Endodermal cell (in vitro differentiated cells): ENCODE results near the gene COL4A2. TPM values are rescaled to one million over a fixed set of nuclear protein-coding genes. Genes with fewer than 3 reads are reported as not detected.

ENCODE experiments used
- DNase-seq: peaks from one replicate; pipeline ENCODE4 v3.0.0-alpha.2; 2017
- H3K27ac ChIP-seq: 2 replicates; pipeline ENCODE4 v1.5.1; 2013; ENCODE audit warnings: mild to moderate bottlenecking, low read depth, low read length, moderate library complexity
- H3K27me3 ChIP-seq: 2 replicates; pipeline ENCODE4 v1.6.1; 2013; ENCODE audit warnings: mild to moderate bottlenecking, low read length, moderate library complexity; ENCODE audit not compliant: insufficient read depth, control insufficient read depth, poor library complexity, severe bottlenecking
- H3K36me3 ChIP-seq: 2 replicates; pipeline ENCODE4 v1.7.0; 2013; ENCODE audit warnings: mild to moderate bottlenecking, low read length, moderate library complexity; ENCODE audit not compliant: control insufficient read depth, insufficient read depth
- H3K4me1 ChIP-seq: one replicate; pipeline ENCODE4 v1.7.0; 2013; ENCODE audit warnings: low read length; ENCODE audit not compliant: control insufficient read depth, insufficient read depth
- H3K4me3 ChIP-seq: 2 replicates; pipeline ENCODE4 v1.5.1; 2013; ENCODE audit warnings: mild to moderate bottlenecking, low read length, moderate library complexity
- H3K9ac ChIP-seq: 2 replicates; pipeline ENCODE4 v1.6.1; 2013; ENCODE audit warnings: mild to moderate bottlenecking, low read length, moderate library complexity; ENCODE audit not compliant: poor library complexity, severe bottlenecking; ENCODE audit errors: extremely low read depth
- H3K9me3 ChIP-seq: 2 replicates; pipeline ENCODE4 v1.6.1; 2013; ENCODE audit warnings: mild to moderate bottlenecking, low read length, moderate library complexity; ENCODE audit not compliant: control insufficient read depth
- H3K27ac Mint-ChIP-seq: 2 replicates; pipeline ENCODE4 v1.8.0; 2020; ENCODE audit warnings: mixed read lengths
- H3K27me3 Mint-ChIP-seq: 2 replicates; pipeline ENCODE4 v1.8.0; 2021; ENCODE audit warnings: mild to moderate bottlenecking, mixed read lengths; ENCODE audit not compliant: insufficient read depth
- H3K36me3 Mint-ChIP-seq: 2 replicates; pipeline ENCODE4 v1.8.0; 2020; ENCODE audit warnings: low read depth, mixed read lengths
- H3K4me1 Mint-ChIP-seq: 2 replicates; pipeline ENCODE4 v1.8.0; 2020; ENCODE audit warnings: mixed read lengths
- H3K4me3 Mint-ChIP-seq: 2 replicates; pipeline ENCODE4 v1.8.0; 2020; ENCODE audit warnings: mild to moderate bottlenecking, moderate library complexity, mixed read lengths
- H3K9me3 Mint-ChIP-seq: 2 replicates; pipeline ENCODE4 v1.8.0; 2020; ENCODE audit warnings: mild to moderate bottlenecking, mixed read lengths
- WGBS, 2 experiments: methylation state at CpG; one replicate each; pipeline versions ENCODE4 v1.1.5 to v1.1.7; 2013; ENCODE audit warnings: missing lambda C conversion rate in 2 of 2, mixed read lengths in 1 of 2; ENCODE audit not compliant: insufficient coverage in 1 of 2, insufficient read length in 1 of 2; 5-methylcytosine and 5-hydroxymethylcytosine counted together
- total RNA-seq, 2 donors: library from RNA; stranded (reverse); fragmentation: NEBNext Ultra II Directional in 1 of 2; extraction: Animal tissue kit (Norgen Biotek cat#: 25700) in 1 of 2; gene quantifications; 2 replicates in 1 of 2; 3 replicates in 1 of 2; pipeline ENCODE4 v1.2.1, GENCODE V29; 2021
- TF ChIP-seq, protein P1 (sequence below): fragments of 200-600 bp; sonication (generic); conservative IDR thresholded peaks from 2 replicates; pipeline ENCODE4 v1.5.0; 2021; ENCODE audit warnings: antibody characterized with exemption, mild to moderate bottlenecking

Gene COL4A2
- total RNA-seq, 2 donors from 2014 or later: 388 to 398 TPM

DNA sequence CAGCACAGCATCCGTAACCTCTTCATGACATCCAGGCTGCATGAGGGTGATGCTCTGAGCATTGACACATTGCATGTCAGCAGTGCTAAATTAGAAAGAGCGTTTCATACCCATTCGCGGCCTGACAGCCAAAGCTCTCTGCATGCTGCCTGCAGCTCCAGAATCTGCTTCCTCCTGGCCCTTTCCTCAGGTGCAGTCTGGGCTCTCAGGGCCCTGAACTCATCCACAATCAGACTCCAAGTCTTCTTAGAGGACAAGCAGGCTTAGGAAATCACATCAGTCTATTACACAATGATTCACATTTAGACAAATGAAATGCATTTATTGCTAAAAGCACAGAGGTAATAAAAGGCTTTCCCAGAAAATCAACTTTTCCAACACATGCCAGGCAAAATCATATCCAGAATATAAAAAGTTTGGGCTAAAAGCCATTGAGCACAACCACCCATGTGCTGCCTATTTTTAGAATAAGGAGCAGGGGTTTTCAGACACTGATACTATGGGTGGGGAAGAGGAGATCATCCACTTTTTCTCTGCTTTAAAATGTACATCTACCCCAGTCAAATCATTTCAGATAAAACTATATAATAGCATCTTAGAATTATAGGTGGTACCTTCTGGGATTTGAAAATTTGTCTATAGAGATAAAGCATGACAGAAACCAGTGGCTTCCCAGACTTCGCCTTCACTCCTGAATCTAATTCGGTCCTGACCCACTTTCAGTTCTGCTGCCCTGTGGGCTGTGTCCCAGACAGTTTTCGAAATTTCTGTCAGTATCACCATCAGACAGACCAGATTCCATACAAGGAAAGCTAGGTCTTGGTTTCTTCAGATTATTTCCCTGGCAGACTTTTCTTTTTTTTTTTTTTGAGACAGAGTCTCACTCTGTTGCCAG lies 109.3 kb downstream of the COL4A2 start:
- Histone ChIP-seq H3K27me3 (no peaks in the 10 kb centered on the region), H3K9ac (no peak overlapping the region), H3K36me3 (peaks cover 78% of the 10 kb centered on the region), H3K9me3 (no peaks in the 10 kb centered on the region), H3K27ac (no peak overlapping the region), H3K4me3 (no peak overlapping the region), H3K4me1 (peaks cover 14% of the 10 kb centered on the region)
- Mint-ChIP-seq H3K27me3 (no peaks in the 10 kb centered on the region), H3K4me3 (no peak overlapping the region), H3K36me3 (peaks cover 55% of the 10 kb centered on the region), H3K4me1 (peaks cover 34% of the 10 kb centered on the region), H3K9me3 (no peaks in the 10 kb centered on the region), H3K27ac (peak overlapping the region; percentile 6)
- no peak for DNase-seq
- WGBS, 2 experiments: 92 to 99% methylated on average over 7 of the region's 7 CpGs
- TF ChIP-seq, protein P1, sequence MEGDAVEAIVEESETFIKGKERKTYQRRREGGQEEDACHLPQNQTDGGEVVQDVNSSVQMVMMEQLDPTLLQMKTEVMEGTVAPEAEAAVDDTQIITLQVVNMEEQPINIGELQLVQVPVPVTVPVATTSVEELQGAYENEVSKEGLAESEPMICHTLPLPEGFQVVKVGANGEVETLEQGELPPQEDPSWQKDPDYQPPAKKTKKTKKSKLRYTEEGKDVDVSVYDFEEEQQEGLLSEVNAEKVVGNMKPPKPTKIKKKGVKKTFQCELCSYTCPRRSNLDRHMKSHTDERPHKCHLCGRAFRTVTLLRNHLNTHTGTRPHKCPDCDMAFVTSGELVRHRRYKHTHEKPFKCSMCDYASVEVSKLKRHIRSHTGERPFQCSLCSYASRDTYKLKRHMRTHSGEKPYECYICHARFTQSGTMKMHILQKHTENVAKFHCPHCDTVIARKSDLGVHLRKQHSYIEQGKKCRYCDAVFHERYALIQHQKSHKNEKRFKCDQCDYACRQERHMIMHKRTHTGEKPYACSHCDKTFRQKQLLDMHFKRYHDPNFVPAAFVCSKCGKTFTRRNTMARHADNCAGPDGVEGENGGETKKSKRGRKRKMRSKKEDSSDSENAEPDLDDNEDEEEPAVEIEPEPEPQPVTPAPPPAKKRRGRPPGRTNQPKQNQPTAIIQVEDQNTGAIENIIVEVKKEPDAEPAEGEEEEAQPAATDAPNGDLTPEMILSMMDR: no peak

GRCh38 chr13:110418944-110419343 lies 111.9 kb downstream of the COL4A2 start:
- Histone ChIP-seq H3K36me3 (peaks cover 82% of the 10 kb centered on the region), H3K4me1 (peaks cover 7% of the 10 kb centered on the region), H3K4me3 (no peak overlapping the region), H3K9me3 (no peaks in the 10 kb centered on the region), H3K27me3 (no peaks in the 10 kb centered on the region), H3K9ac (no peak overlapping the region), H3K27ac (no peak overlapping the region)
- no peaks in the 10 kb centered on the region for H3K9me3 Mint-ChIP-seq
- H3K27ac Mint-ChIP-seq: peak overlapping the region; percentile 29
- peaks cover 23% of the 10 kb centered on the region for H3K4me1 Mint-ChIP-seq
- TF ChIP-seq, protein P1: no peak
- no peak for DNase-seq
- H3K4me3 Mint-ChIP-seq: no peak overlapping the region
- WGBS, 2 experiments: 95 to 98% methylated on average over 7 to 9 of the region's 9 CpGs
- no peaks in the 10 kb centered on the region for H3K27me3 Mint-ChIP-seq
- peaks cover 54% of the 10 kb centered on the region for H3K36me3 Mint-ChIP-seq

DNA sequence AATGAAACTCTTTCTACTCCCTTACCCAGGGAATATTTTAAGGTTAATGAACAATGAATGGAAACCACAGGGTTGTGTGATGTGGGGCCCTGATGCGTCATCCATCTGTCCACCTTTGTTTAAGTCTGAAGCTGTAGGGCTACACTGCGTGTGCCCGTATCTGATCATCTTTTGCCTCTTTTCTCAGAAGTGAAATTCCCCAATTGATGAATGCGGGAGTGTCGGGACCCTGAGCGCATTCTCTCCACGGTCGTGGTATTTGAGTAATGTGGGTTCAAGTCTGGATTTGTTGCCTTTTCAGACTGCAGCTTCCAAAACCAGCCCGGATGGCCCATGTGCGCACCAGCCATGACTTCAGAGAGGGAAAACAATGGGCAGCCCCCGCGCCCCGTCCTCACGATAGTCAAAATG lies 112.3 kb downstream of the COL4A2 start:
- DNase-seq: no peak
- WGBS, 2 experiments: 98 to 100% methylated on average over 3 to 14 of the region's 14 CpGs
- Histone ChIP-seq H3K36me3 (peaks cover 86% of the 10 kb centered on the region), H3K4me1 (peaks cover 7% of the 10 kb centered on the region), H3K27ac (no peak overlapping the region), H3K9me3 (no peaks in the 10 kb centered on the region), H3K4me3 (no peak overlapping the region), H3K9ac (no peak overlapping the region), H3K27me3 (no peaks in the 10 kb centered on the region)
- Mint-ChIP-seq H3K9me3 (no peaks in the 10 kb centered on the region), H3K4me3 (no peak overlapping the region), H3K27me3 (no peaks in the 10 kb centered on the region), H3K4me1 (peaks cover 21% of the 10 kb centered on the region), H3K27ac (no peak overlapping the region), H3K36me3 (peaks cover 54% of the 10 kb centered on the region)
- TF ChIP-seq, protein P1: no peak
